Activated effector memory CD4-positive, alpha-beta T cell treated with Interleukin-2 at 50 U/mL for 16 hours (primary cell): ENCODE data around the gene C5orf46.
"Not testable (repeated sequence)": the region's sequence is repeated elsewhere in the genome, so short reads cannot be mapped to it uniquely, and the experiment has no call there.

Experiments
- DNase-seq: peaks from one replicate; pipeline ENCODE4 v3.0.0-alpha.2; 2020

C5orf46 gene

DNA sequence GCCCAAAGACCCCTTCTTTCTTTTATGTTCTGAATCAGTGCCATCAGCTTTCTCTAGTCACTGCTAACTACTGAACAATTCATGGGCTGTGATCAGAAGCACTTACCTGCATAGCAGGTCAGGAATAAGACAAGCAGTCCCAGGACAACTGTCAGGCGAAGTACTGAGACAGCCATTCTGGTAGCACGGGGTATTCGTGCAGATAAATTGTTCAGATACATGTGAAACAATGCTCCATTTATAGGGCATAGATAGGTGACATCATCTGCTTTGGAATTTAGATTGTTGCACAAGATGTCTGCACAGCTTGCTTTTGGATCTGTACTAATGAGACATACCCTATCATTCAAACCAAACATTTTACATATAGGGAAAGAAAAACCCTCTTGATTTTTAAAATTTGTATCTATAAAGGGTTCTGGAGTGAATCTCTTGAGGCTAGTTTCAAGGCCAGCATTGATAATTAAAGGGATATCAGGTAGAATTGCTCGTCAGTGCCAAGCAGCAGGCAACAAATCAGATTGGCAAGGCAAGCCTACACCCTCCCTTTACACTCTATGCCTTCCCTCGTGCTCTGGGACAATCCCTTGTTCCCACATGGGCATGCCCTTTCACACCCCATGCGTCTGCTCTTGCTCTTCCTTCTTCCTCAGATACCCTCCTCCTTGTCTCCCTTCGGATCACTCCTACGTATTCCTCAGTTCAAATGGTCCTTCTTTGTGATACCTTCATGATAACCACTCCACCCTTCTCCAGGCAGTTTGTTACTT is at the start of gene C5orf46:
C5orf46 (minus strand) TSS at position 213 of the 770 bp plus-strand sequence; CDS start at position 176, 37 bp downstream.
- no peak for DNase-seq

DNA sequence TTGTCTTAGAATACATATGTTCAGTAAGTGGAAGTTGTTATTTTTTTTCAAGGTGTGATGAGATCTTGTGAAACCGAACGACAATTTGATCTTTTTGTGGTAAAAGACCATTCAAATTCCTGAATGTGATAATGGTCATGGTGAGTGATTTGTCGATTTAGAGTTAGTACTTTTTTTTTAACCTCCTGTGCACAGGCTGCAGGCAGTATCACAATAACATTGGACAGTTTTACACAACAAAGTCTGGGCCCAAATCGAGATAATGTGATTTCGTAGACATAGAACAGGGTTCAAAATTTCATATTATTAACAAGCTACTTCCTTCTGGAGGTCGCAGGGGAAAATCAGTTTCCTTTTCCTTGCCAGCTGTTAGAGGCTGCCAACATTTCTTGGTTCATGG is 48.6 kb upstream of the C5orf46 start:
- no peak for DNase-seq

DNA sequence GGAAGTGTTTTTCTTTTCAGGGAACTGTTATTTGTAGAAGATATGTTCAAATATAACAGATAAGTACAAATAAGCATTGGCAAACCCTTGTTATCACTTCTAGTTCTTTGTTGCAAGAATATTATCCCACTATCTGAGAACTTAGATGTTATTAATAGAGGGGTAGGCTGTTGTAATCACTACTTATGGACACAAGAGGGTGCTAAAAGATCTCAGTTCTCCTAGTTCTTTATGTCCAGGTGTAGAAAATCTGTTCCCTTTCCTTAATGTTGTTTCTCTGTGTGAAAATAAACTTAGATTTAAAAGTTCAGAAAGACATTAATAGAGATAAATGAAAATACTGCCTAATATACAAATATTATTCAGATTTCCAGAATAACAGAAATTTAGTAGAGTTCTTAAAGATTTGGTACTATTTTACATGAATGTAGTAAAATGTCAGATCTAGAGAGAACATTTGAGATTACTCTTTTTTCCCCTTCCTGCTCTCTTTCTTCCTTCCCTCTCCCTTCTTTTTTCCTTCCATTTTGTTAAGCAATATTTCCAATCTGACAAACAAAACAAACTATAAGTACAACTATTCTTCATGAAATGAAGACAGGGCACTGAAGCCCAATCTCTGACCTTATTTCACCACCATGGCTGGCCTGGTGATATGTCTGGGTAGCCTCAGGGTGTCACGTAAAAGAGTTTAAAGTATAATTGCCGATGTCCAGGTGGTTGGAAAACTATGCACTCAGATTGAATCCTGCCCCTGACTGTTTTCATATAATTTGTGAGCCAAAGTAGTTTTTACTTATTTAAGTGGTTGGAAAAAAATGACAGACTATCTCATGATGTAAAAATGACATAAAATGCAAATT is 43.6 kb upstream of the C5orf46 start:
- no peak for DNase-seq

DNA sequence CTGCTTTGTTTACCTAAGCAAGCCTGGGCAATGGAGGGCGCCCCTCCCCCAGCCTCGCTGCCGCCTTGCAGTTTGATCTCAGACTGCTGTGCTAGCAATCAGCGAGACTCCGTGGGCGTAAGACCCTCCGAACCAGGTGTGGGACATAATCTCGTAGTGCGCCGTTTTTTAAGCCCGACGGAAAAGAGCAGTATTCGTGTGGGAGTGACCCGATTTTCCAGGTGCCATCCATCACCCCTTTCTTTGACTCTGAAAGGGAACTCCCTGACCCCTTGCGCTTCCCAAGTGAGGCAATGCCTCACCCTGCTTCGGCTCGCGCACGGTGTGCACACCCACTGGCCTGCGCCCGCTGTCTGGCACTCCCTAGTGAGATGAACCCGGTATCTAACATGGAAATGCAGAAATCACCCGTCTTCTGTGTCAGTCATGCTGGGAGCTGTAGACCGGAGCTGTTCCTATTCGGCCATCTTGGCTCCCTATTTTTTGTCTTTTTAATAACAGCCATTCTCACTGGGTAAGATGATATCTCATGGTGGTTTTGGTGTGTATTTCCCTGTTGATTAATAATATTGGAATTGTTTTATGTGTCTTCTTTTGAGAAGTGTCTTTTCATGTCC is 40.4 kb upstream of the C5orf46 start:
- DNase-seq, result not testable (repeated sequence)

DNA sequence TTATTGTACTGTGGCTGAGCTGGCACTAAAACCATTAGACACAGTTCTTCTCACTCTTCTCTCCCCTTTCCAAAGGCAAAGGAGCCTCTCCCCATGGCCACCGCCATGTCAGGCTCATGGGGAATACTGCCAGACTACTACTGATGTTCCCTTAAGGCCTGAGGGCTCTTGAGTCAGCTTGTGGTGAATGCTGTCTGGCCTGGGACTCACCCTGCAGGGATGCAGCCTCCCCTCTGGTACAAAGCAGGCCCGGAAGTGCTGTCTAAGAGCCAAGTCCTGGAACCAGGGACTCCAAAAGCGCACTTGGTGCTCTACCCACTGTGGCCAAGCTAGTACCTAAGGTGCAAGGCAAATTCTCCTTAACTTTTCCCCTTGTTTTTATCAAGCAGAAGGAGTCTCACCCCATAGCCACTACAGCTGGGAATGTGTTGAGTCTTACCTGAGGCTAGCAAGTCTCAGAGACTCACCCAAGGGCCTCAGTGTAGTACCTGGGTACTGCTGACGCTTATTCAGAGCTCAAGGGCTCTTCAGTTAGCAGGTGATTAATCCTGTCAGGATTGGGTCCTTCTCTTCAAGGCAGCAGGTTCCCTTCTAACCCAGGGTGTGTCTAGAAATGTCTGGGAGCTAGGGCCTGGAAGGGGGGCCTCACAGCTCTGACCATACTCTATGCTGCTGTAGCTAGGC is 33.2 kb upstream of the C5orf46 start:
- no peak for DNase-seq

DNA sequence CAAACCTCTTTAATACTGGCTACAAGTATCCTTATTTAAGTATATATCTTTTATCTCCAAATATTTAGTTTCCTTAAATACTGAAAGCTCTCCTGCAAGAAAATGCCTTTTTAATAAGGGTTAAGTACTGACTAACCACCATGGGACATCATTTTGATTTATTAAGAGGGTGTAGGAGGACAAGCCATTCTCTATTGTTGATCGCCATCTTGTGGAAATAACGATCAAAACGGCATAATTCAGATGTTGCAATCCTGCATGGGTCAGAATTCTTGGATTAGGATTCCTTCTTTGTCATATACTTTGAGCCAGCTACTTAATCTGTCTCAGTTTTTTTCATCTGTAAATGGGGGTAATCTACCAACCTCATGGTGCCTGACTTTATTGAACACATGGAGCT is 28.7 kb upstream of the C5orf46 start:
- DNase-seq, result no peak

GRCh38 chr5:147930769-147931168 is 24.4 kb upstream of the C5orf46 start:
- DNase-seq, result no peak

- DNase-seq, result no peak
Observed at GRCh38 chr5:147927901-147928300, 21.6 kb upstream of the C5orf46 start.

GRCh38 chr5:147925020-147925419 is 18.7 kb upstream of the C5orf46 start:
- no peak for DNase-seq

DNA sequence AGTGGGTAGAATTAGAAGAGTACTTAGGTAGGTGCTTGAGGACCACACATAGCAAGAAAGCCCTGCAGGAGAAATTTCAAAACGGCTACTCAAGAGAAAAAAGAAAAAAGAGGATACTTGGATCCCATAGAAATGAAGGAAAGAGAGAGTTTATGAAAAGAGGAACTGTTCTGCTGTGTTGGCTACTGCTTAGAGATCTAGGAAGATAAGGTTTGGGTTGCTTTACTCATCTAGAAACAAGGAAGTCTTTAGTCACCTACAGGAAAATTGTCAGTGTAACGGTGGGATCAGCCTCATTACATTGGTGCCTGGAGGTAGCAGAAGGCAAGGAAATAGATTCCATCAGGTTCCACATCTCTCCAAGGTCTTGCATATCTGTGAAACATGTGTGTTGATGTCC is 14.8 kb upstream of the C5orf46 start:
- no peak for DNase-seq

GRCh38 chr5:147920420-147921030 is 14.2 kb upstream of the C5orf46 start:
- DNase-seq, result no peak

GRCh38 chr5:147918899-147919298 is 12.6 kb upstream of the C5orf46 start:
- no peak for DNase-seq

DNA sequence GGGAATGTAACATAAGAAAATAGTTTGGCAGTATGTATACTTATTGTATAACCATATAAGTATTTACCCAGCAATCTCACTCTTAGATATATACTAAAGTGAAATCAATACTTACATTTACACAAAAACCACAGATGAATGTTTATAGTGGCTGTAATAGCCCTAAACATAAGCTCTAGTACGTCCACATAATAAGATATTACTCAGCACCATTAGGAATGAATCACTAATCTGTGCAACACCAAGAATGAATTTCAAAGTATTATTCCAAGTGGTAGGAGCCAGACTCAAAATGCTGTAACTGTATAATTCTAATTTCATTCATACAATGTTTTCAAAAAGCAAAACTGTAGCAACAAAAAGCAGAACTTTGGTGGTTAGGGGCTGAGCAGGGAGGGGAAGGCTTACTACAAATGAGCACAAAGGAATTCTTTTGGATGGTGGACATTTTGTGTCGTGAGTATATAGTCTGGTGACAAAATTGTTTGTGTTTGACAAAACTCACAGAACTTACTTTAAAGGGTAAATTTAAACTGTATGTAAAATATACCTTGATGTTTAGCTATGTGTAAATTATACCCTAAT is 11.9 kb upstream of the C5orf46 start:
- DNase-seq, result no peak

- no peak for DNase-seq
Observed at GRCh38 chr5:147913786-147914185, 7.4 kb upstream of the C5orf46 start.

DNA sequence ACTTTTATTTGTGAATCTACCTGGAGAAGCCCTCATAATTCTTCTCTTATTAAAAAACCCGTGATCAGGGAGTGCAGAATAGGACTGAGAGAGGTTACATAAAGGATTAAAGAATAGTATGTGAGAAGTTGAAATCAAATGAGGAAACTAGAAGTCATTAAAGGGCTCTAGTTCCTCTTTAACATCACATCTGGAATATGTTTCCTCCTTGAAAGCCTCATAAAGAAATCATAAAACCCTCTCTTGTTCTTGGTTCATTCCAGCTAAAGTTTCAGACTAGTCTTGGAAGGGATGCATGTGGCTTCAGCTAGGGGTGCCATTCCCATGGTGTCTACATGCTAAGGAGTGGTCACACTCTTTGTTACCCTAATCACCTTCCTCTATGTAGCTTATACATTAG is 5.7 kb upstream of the C5orf46 start:
- DNase-seq, result no peak

DNA sequence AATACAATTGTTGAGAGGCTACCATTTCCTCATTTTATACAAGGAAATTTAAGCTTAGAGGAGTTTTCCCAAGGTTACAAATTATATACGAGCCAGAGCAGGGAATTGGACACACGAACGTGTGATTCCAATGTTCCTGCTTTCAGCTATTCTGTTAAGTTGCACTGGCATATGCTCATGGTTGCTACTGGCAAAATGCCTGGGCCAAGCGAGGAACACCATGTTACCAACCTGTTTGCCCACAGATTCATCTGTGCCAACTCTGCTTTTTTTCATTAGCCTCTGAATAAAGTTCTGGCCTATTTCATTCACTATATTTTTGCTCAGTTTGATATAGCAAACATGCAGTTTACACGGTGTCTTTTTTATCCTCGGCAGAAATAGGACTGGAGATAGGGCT is 5.1 kb upstream of the C5orf46 start:
- DNase-seq, result no peak

- no peak for DNase-seq
Observed at GRCh38 chr5:147904110-147904509, 2.2 kb downstream of the C5orf46 start.

DNA sequence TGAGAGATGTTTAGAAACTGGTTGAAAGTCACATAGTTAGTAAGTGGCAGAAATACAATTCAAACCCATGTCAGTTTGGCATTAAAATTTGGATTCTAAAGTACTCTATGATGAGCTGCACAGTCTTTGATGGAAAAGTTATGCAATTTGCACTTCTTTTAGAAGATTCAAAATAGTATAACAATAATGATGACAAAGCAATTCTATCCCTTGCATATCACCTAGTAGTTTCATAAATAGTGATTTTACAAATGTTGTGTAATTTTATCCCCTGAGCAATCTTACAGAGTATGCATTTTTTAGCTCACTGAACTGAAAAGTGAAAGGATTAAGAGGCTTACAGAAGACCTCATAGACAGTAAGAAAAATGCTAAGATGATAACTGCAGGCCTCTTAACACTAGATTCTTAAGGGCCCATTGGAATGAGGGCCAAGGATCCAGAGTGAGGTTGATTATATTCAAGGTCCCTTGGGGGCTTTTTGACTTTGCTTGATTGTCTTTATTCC is 3.7 kb downstream of the C5orf46 start:
- no peak for DNase-seq

- no peak for DNase-seq
Observed at GRCh38 chr5:147901599-147902039, 4.7 kb downstream of the C5orf46 start.

GRCh38 chr5:147898875-147899401 is 7.4 kb downstream of the C5orf46 start:
- no peak for DNase-seq

GRCh38 chr5:147895864-147896263 is 10.5 kb downstream of the C5orf46 start:
- DNase-seq, result no peak

DNA sequence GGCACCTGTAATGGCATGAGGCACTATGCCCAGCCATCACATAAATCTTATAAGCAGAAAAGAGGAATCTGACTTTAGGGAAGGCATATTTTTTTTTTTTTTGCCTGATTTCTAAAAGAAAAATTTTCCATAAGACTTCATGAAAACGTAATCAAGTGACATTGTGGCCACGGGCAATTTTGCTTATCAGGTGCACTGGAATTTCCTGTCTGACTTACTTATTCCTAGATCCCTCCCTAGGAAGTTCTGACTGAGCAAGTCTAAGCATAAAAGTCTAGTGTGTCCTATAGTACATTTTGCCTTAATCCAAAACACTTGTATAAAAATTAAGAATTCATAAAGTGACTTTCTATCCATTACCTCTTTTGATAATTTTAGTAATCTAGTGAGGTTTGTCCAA is 12.5 kb downstream of the C5orf46 start:
- DNase-seq, result no peak
